Measurements from ENCODE around the gene CFAP100.

Gene CFAP100

GRCh38 chr3:126357295-126358037, 37.2 kb upstream of the CFAP100 start, which contains the start of gene KLF15:
KLF15 (minus strand) TSS chr3:126357408; CDS start chr3:126352922, 4,486 bp downstream.
- peak; percentile 84 for DNase-seq

GRCh38 chr3:126358038-126358815, 36.5 kb upstream of the CFAP100 start:
- DNase-seq: no peak

DNA sequence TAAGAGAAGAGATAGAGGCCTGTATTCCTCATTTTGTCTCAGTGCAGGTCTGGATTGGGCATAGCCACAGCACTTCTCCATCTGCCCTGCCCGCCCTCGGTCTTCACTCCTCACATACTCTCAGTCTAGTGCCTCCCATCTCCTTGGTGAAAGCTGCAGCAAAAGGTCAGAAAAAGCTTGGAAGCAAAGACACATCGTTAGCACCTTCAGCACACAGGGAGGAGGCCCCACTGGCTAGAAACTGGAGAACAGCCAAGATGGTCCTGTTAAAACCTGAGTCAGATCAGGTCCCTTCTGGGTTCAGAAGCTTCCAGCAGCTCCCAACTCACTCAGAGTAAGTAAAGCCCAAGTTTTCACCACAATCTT, 35.9 kb upstream of the CFAP100 start:
- no peak for DNase-seq

DNA sequence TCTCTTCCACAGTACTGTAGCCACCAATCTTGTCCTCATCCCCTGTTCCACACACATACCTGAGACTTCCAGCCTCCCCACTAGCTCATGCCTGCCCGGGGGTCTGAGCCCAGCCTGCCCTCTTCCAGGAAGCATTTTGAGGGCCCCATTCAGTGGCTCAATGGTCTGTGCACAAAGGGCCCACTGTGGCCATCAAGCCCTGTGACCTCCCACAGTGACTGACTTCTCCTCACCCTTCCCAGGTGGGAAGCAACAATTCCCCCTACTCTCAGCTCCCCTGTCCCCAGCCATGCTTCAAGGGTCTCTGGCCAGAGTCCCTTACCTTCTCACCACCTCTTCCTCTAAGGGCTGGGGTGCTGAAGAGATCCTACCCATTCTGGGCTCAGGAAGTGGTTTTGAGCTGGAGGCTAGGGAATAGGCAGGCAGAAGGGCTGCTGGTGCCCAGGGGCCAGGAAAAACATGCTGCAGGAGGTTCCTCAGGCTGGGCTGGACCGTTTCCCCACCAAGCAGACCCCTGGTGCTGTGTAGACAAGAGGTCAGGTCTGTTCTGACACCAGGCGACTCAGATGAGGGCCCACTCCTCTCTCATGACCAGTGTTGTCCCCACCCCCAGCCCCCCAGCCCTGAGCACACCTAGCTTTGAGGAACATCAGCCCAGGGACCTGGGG, 34.5 kb upstream of the CFAP100 start:
- DNase-seq: no peak

GRCh38 chr3:126360714-126361060, 34.0 kb upstream of the CFAP100 start:
- no peak for DNase-seq

DNA sequence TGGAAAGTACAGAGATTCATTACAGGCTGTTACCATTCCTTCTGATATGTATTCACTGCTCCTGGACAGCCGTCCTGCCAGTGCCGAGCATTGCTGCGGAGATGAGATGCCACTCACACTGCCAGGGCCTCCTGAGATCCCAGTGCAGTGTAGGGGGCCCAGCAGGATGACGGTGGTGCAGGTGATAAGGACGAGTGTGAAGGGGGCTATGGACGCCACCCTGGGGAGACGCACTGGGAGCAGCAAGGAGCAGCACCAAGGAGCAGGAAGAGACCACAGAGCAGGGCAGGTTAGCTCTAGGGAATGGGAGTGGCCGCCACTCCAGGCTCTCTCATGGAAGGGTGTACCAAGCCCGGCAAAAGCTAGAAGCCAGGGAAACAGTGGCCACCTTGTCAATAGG, 33.5 kb upstream of the CFAP100 start:
- DNase-seq: no peak

GRCh38 chr3:126364130-126364695, 30.5 kb upstream of the CFAP100 start:
- no peak for DNase-seq

- no peak for DNase-seq
Observed at GRCh38 chr3:126364731-126365301, 29.9 kb upstream of the CFAP100 start.

- no peak for DNase-seq
Observed at GRCh38 chr3:126365351-126366277, 29.1 kb upstream of the CFAP100 start.

GRCh38 chr3:126367316-126367805, 27.3 kb upstream of the CFAP100 start:
- DNase-seq: no peak

- DNase-seq: no peak
Observed at GRCh38 chr3:126369490-126369889, 25.2 kb upstream of the CFAP100 start.

- no peak for DNase-seq
Observed at GRCh38 chr3:126370055-126370454, 24.7 kb upstream of the CFAP100 start.

DNA sequence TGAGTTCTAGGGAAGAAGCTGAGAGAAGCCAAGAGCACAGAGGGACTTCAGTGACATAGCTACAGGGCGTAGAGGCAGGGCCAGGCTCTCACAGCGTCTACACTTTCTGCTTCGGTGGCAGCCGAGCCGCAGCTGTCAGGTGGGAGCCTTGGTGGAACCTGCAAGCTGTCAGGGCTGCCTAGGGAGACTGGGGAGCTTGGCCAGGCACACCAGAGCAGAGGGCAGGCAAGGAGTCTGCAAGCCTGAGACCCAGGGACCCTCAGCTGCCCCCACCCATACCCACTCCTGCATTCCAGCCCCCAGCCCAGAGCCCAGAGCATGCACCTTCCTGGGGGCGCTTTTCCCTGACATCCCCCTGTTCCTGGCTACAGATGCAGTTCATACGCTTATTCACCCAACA, 24.1 kb upstream of the CFAP100 start:
- DNase-seq: no peak

GRCh38 chr3:126371096-126371705, 23.5 kb upstream of the CFAP100 start:
- DNase-seq: no peak

GRCh38 chr3:126372413-126373145, 22.1 kb upstream of the CFAP100 start:
- DNase-seq: no peak

DNA sequence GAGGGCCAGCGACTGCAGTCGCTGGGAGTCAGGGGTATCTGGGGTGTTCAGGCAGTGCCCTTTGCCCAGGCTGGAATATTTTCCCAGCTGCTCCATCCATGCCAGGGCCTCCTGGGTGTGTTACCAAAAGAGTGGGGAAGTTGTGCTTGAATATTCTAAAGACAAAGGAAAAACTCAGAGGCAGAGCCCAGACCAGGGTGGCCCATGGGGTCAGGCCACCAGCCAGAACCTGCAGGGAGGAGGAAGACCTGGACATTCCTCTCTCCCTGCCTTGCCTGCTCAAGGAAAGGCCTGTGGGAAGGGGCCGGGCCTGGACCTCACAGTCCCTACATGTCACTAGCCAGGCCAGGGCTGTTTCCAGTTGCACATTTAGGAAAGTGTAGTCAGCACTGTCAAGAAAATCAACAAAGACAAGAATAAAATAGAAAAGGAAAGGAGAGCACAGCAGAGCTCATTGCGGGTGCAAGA, 21.5 kb upstream of the CFAP100 start:
- DNase-seq: no peak

- DNase-seq: no peak
Observed at GRCh38 chr3:126373682-126374601, 20.8 kb upstream of the CFAP100 start.

DNA sequence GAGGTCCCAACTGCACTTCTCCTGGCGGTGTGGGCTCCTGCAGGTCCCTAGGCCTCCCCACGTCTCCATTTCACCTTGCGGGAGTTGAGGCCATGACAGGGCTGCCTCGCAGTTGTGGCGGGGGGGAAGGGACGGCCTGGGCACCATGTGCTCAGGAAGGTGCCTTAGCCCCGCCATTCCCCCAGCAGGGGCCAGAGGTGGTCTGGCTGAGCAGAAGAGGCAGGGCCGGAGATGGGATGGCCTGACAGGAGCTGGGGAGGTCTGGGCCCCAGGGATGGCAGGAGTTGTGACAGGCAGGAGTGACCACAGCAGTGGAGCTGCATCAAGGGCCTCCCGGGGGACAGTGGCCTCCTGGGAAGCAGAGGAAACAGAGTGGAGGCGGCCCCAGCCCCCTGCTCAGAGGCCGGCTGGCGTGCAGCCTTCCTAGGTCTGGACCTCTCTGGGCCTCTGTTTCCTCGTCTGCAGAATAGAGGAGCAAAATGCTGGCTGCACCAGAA, 18.8 kb upstream of the CFAP100 start:
- DNase-seq: no peak

DNA sequence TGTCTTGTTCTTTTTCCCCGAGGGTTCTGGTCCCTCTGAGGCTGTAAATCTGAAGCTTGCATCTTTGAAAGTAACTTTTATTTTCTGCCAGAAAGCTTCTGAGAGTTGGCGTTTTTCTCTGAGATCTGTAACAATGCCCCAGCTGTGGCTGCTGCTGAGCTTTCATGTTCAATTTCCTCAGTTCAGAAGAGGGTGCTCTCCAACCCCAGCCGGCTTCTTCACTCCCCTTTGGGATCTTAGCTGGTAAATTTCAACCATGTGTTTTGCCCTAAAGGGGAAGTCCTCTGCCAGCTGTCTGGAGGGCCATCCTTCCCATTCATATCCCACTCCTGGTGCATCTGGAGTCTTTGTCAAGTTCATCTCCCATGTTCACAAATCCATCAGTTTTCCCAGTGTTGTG, 18.3 kb upstream of the CFAP100 start:
- no peak for DNase-seq
